Measurements from ENCODE around the gene GSK3A.
A peak's percentile ranks its signal among the peaks of the same experiment; 100 is the strongest.

The GSK3A gene

GRCh38 chr19:42253245-42254088 lies 11.1 kb upstream of the GSK3A start (continued):
- TF ChIP-seq KLF17 (tag by site-specific recombination; IDR thresholded peaks at IDR 0.05) (peak; percentile 58; the same call in 1 of the 2 replicates), PRDM6 (tag by site-specific recombination; IDR thresholded peaks at IDR 0.05) (no peak), ZNF664 (tag by site-specific recombination; IDR thresholded peaks at IDR 0.05) (no peak), ZBTB44 (tag by site-specific recombination; IDR thresholded peaks at IDR 0.05) (no peak), ZNF24 (tag by site-specific recombination; IDR thresholded peaks at IDR 0.05) (peak; percentile 81), ZNF501 (tag by site-specific recombination; IDR thresholded peaks at IDR 0.05) (peak; percentile 46; the same call in 1 of the 2 replicates), ZSCAN18 (tag by site-specific recombination; IDR thresholded peaks at IDR 0.05) (no peak), ZNF423 (tag by site-specific recombination; IDR thresholded peaks at IDR 0.05) (0 out of 2 replicates have a peak, but pooled peaks have one; percentile 40), BCL11B (tag by site-specific recombination; IDR thresholded peaks at IDR 0.05; ENCODE audit: low read depth) (peak; percentile 81; the same call in 1 of the 2 replicates), ZNF132 (tag by site-specific recombination; IDR thresholded peaks at IDR 0.05; ENCODE audit: borderline replicate concordance) (no peak), ZBTB20 (tag by site-specific recombination; IDR thresholded peaks at IDR 0.05) (peak; percentile 97), ZNF341 (tag by site-specific recombination; IDR thresholded peaks at IDR 0.05; ENCODE audit: low read depth) (peak; percentile 97), ZBTB7A (tag by site-specific recombination; IDR thresholded peaks at IDR 0.05; ENCODE audit: low read depth) (peak; percentile 61), ZEB2 (tag by site-specific recombination; IDR thresholded peaks at IDR 0.05) (peak; percentile 76), OSR2 (tag by site-specific recombination; IDR thresholded peaks at IDR 0.05) (peak; percentile 67; the same call in 1 of the 2 replicates), REST (tag by site-specific recombination; IDR thresholded peaks at IDR 0.05) (no peak), ZNF366 (tag by site-specific recombination; conservative IDR thresholded peaks at IDR 0.05) (peak; percentile 87)
